ENCODE results near the gene KBTBD6.

KBTBD6 gene

GRCh38 chr13:41156620-41157019 lies 24.0 kb upstream of the KBTBD6 start:
- no peaks in the 10 kb centered on the region for H3K79me2 ChIP-seq
- no peak overlapping the region for H3K9ac ChIP-seq
- H3K4me3 ChIP-seq (ENCODE audit: low read depth, low read length): no peak overlapping the region
- no peaks in the 10 kb centered on the region for H3K9me3 ChIP-seq (ENCODE audit: control insufficient read depth, low read length)
- no peak overlapping the region for H3K27ac ChIP-seq
- H3K4me2 ChIP-seq (ENCODE audit: low read length): no peak overlapping the region
- no peak overlapping the region for H2AFZ ChIP-seq
- no peaks in the 10 kb centered on the region for H3K27me3 ChIP-seq (ENCODE audit: control insufficient read depth, insufficient read depth, low read length)
- no peaks in the 10 kb centered on the region for H3K4me1 ChIP-seq
- no peaks in the 10 kb centered on the region for H3K36me3 ChIP-seq (ENCODE audit: control insufficient read depth, insufficient read depth, low read length)
- no peak for TF ChIP-seq CTCF (IDR thresholded peaks at IDR 0.05)

GRCh38 chr13:41154042-41154441 lies 21.4 kb upstream of the KBTBD6 start:
- Histone ChIP-seq H3K4me3 (ENCODE audit: low read depth, low read length) (no peak overlapping the region), H3K9me3 (ENCODE audit: control insufficient read depth, low read length) (no peaks in the 10 kb centered on the region), H2AFZ (no peak overlapping the region), H3K4me2 (ENCODE audit: low read length) (no peak overlapping the region), H3K36me3 (ENCODE audit: control insufficient read depth, insufficient read depth, low read length) (no peaks in the 10 kb centered on the region), H3K27me3 (ENCODE audit: control insufficient read depth, insufficient read depth, low read length) (no peaks in the 10 kb centered on the region), H3K79me2 (no peaks in the 10 kb centered on the region), H3K27ac (no peak overlapping the region), H3K4me1 (no peaks in the 10 kb centered on the region), H3K9ac (no peak overlapping the region)
- TF ChIP-seq CTCF (IDR thresholded peaks at IDR 0.05): no peak

DNA sequence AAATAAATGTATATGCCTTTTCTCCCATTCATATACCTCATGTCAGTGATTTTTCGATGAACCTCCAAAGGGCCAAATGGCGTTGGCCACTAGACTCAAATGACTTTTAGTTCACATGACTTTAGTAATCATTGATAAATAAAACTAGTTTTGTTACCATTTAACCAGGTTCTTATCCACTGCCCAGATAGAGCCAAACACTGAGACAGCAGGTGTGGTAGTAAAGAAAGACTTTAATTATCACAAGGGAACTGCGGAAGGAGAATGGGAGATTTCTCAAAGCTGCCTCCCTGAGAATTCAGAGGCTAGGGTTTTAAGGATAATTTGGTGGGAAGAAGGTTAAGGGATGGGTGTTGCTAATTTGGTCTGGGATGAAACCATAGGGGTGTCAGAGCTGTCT lies 19.4 kb upstream of the KBTBD6 start:
- no peaks in the 10 kb centered on the region for H3K79me2 ChIP-seq
- H3K4me2 ChIP-seq (ENCODE audit: low read length): no peak overlapping the region
- H2AFZ ChIP-seq: no peak overlapping the region
- no peak overlapping the region for H3K27ac ChIP-seq
- H3K9ac ChIP-seq: no peak overlapping the region
- no peak for TF ChIP-seq CTCF (IDR thresholded peaks at IDR 0.05)
- no peaks in the 10 kb centered on the region for H3K9me3 ChIP-seq (ENCODE audit: control insufficient read depth, low read length)
- no peak overlapping the region for H3K4me3 ChIP-seq (ENCODE audit: low read depth, low read length)
- no peaks in the 10 kb centered on the region for H3K4me1 ChIP-seq
- H3K27me3 ChIP-seq (ENCODE audit: control insufficient read depth, insufficient read depth, low read length): no peaks in the 10 kb centered on the region
- H3K36me3 ChIP-seq (ENCODE audit: control insufficient read depth, insufficient read depth, low read length): no peaks in the 10 kb centered on the region

GRCh38 chr13:41150058-41150457 lies 17.5 kb upstream of the KBTBD6 start:
- Histone ChIP-seq H2AFZ (no peak overlapping the region), H3K9ac (no peak overlapping the region), H3K4me1 (no peaks in the 10 kb centered on the region), H3K9me3 (ENCODE audit: control insufficient read depth, low read length) (no peaks in the 10 kb centered on the region), H3K27me3 (ENCODE audit: control insufficient read depth, insufficient read depth, low read length) (no peaks in the 10 kb centered on the region), H3K4me2 (ENCODE audit: low read length) (no peak overlapping the region), H3K36me3 (ENCODE audit: control insufficient read depth, insufficient read depth, low read length) (no peaks in the 10 kb centered on the region), H3K27ac (no peak overlapping the region), H3K4me3 (ENCODE audit: low read depth, low read length) (no peak overlapping the region), H3K79me2 (no peaks in the 10 kb centered on the region)
- TF ChIP-seq CTCF (IDR thresholded peaks at IDR 0.05): no peak

DNA sequence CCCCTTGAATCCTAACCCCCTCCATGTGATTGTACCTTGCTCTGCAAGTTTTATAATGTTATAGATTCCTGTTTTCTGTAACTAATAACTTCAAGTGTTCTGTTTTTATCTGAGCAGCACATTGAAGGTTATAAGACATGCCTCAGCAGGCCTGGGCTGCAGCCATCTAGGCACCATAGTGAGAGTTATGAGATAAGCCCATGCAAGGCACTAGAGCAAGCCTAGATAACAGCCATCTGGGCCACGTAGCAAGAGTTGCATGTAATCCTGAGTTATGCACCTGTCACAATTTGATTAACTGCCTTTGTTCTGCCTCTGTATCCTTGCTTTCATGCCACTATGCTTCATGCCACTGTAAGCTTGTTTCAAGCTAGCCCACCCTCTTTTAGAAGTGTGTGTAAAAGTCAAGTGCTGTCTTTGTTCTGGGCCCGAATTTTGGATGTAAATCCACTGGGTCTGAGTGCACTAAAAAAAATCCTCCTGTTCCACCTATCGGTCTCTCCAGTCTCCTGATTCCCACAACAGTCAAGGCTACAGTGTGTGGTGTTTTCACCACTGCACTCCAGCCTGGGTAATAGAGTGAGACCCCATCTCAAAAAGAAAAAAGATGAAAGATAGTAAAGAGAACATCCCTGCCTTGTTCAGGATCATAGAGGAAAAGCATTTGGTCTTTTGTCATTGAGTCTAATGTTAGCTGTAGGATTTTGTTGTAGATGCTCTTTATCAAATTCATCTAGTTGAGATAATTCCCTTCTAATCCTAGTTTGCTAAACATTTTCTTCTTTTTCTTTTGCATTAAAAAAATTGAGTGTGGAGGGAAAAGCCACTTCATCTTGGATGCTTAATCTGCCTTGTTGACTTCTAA lies 16.0 kb upstream of the KBTBD6 start:
- H2AFZ ChIP-seq: no peak overlapping the region
- no peaks in the 10 kb centered on the region for H3K27me3 ChIP-seq (ENCODE audit: control insufficient read depth, insufficient read depth, low read length)
- no peak overlapping the region for H3K4me2 ChIP-seq (ENCODE audit: low read length)
- H3K36me3 ChIP-seq (ENCODE audit: control insufficient read depth, insufficient read depth, low read length): no peaks in the 10 kb centered on the region
- no peak overlapping the region for H3K9ac ChIP-seq
- no peaks in the 10 kb centered on the region for H3K4me1 ChIP-seq
- no peaks in the 10 kb centered on the region for H3K9me3 ChIP-seq (ENCODE audit: control insufficient read depth, low read length)
- H3K4me3 ChIP-seq (ENCODE audit: low read depth, low read length): no peak overlapping the region
- H3K79me2 ChIP-seq: no peaks in the 10 kb centered on the region
- no peak for TF ChIP-seq CTCF (IDR thresholded peaks at IDR 0.05)
- H3K27ac ChIP-seq: no peak overlapping the region

Data from parathyroid adenoma (tissue), 2 donors.